AG09319 (cell line): Measurements from ENCODE around the gene LAMC2.
A peak's percentile ranks its signal among the peaks of the same experiment; 100 is the strongest.

Experiments used
- DNase-seq: peaks from one replicate; pipeline ENCODE4 v3.0.0-alpha.2; 2010; ENCODE audit warnings: low read depth; ENCODE audit errors: extremely low read depth
- TF ChIP-seq, protein P1 (sequence below): IDR thresholded peaks from 2 replicates; pipeline ENCODE4 v1.5.1; 2011; ENCODE audit warnings: low read depth, mild to moderate bottlenecking, inconsistent platforms, low read length, moderate library complexity

The LAMC2 gene

DNA sequence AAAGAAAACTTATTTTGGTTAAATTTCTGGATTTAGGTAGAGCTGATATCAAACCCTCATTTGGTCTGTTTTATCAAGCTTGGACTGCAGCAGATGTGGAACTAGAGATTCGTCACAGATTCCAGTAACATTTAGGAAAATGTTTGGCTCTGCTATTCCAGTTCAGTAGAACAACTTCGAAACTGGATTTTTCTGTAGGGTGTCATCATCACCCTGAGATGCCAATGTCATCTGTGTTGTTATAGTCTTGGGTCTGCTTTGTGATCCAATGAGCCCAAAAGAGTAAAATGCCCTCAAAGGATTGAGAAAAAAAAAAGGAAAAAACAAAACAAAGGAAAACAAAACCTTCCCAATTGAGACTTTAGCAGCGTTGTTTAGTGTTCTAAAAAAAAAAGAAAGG lies 55.4 kb downstream of the LAMC2 start:
- TF ChIP-seq, protein P1, sequence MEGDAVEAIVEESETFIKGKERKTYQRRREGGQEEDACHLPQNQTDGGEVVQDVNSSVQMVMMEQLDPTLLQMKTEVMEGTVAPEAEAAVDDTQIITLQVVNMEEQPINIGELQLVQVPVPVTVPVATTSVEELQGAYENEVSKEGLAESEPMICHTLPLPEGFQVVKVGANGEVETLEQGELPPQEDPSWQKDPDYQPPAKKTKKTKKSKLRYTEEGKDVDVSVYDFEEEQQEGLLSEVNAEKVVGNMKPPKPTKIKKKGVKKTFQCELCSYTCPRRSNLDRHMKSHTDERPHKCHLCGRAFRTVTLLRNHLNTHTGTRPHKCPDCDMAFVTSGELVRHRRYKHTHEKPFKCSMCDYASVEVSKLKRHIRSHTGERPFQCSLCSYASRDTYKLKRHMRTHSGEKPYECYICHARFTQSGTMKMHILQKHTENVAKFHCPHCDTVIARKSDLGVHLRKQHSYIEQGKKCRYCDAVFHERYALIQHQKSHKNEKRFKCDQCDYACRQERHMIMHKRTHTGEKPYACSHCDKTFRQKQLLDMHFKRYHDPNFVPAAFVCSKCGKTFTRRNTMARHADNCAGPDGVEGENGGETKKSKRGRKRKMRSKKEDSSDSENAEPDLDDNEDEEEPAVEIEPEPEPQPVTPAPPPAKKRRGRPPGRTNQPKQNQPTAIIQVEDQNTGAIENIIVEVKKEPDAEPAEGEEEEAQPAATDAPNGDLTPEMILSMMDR, result no peak
- DNase-seq, result peak; percentile 18

GRCh38 chr1:183242556-183242955 lies 56.5 kb downstream of the LAMC2 start:
- TF ChIP-seq, protein P1, result no peak
- DNase-seq, result peak; percentile 29

- TF ChIP-seq, protein P1, result no peak
- no peak for DNase-seq
Observed at GRCh38 chr1:183243161-183244050, 57.3 kb downstream of the LAMC2 start.

DNA sequence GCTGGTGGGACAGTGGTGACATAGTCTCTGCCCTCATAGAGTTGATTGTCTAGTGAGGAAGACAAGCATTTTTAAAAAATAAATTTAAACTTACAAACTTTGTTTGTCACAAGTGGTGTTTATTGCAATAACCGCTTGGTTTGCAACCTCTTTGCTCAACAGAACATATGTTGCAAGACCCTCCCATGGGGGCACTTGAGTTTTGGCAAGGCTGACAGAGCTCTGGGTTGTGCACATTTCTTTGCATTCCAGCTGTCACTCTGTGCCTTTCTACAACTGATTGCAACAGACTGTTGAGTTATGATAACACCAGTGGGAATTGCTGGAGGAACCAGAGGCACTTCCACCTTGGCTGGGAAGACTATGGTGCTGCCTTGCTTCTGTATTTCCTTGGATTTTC lies 58.4 kb downstream of the LAMC2 start:
- TF ChIP-seq, protein P1, result no peak
- DNase-seq, result peak; percentile 87

- TF ChIP-seq, protein P1, result no peak
- no peak for DNase-seq
Observed at GRCh38 chr1:183245357-183245756, 59.3 kb downstream of the LAMC2 start.

DNA sequence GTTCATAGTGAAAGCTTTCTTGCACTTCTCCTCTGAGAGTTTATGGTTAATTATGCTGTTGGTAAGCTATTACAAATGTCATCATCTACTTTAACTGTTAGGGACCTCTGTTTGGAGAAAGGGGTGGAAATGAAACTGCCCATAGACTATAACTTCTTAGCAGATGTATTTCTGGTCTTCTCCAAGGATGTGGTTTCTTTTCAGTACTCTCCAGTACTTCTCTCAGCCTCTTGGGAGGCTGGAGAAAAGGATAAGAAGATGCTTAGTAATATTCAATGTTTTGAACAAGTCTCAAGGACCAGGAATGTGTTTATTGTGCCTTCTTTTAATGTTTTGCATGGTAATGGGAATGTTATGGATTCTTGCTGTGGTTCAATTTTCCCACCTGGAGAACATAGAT lies 60.4 kb downstream of the LAMC2 start:
- no peak for DNase-seq
- TF ChIP-seq, protein P1, result no peak

DNA sequence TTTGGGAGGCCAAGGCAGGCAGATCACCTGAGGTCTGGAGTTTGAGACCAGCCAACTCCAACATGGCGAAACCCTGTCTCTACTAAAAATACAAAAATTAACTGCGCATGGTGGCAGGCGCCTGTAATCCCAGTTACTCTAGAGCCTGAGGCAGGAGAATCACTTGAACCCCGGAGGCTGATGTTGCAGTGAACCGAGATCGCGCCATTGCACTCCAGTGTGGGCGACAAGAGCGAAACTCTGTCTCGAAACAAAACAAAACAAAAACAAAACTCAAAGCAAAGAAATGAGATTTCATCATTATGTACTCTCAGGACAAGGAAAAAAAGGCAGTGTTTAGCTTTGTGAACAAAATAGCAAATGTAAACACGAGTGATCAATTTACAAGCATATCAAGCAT lies 61.0 kb downstream of the LAMC2 start:
- TF ChIP-seq, protein P1, result no peak
- no peak for DNase-seq
